MM.1S (cell line): ENCODE results near the gene BUD31.

Experiments used
- EZH2 ChIP-seq: fragments of 300-600 bp; sonication (generic); optimal IDR thresholded peaks from 2 replicates; pipeline ENCODE3; 2017; ENCODE audit warnings: low read depth, mild to moderate bottlenecking, antibody characterized with exemption, low read length, mixed read lengths
- EZH2phosphoT487 ChIP-seq: fragments of 300-600 bp; sonication (generic); IDR thresholded peaks from 2 replicates; pipeline ENCODE4 v1.6.1; 2018; ENCODE audit warnings: antibody characterized with exemption, low read length
- TF ChIP-seq, protein P1 (sequence below): fragments of 300-600 bp; sonication (generic); IDR thresholded peaks from 2 replicates; pipeline ENCODE4 v1.5.1; 2016; ENCODE audit warnings: antibody characterized with exemption, low read length, mixed read lengths

GRCh38 chr7:99371376-99371920 is 37.3 kb upstream of the BUD31 start:
- TF ChIP-seq, protein P1, sequence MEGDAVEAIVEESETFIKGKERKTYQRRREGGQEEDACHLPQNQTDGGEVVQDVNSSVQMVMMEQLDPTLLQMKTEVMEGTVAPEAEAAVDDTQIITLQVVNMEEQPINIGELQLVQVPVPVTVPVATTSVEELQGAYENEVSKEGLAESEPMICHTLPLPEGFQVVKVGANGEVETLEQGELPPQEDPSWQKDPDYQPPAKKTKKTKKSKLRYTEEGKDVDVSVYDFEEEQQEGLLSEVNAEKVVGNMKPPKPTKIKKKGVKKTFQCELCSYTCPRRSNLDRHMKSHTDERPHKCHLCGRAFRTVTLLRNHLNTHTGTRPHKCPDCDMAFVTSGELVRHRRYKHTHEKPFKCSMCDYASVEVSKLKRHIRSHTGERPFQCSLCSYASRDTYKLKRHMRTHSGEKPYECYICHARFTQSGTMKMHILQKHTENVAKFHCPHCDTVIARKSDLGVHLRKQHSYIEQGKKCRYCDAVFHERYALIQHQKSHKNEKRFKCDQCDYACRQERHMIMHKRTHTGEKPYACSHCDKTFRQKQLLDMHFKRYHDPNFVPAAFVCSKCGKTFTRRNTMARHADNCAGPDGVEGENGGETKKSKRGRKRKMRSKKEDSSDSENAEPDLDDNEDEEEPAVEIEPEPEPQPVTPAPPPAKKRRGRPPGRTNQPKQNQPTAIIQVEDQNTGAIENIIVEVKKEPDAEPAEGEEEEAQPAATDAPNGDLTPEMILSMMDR = no peak
- TF ChIP-seq EZH2 = no peak
- no peak for TF ChIP-seq EZH2phosphoT487
